Measurements from ENCODE around the gene NUDT13.

The NUDT13 gene

DNA sequence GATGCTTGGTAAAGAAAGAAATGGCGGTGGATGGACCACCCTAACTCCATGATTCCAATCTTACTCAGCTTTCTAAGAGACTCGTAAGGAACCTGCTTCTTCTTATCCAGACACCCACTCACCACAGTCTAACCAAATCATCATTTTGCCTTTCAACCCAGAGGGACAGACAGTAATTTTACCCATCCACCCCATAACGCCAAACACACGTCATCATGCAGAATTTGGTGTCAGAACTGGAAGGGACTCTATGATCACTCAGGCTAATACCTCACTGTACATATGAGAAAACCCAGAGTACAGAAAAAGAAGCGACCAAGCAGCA is 57.2 kb downstream of the NUDT13 start:
- peak; percentile 51 for DNase-seq

DNA sequence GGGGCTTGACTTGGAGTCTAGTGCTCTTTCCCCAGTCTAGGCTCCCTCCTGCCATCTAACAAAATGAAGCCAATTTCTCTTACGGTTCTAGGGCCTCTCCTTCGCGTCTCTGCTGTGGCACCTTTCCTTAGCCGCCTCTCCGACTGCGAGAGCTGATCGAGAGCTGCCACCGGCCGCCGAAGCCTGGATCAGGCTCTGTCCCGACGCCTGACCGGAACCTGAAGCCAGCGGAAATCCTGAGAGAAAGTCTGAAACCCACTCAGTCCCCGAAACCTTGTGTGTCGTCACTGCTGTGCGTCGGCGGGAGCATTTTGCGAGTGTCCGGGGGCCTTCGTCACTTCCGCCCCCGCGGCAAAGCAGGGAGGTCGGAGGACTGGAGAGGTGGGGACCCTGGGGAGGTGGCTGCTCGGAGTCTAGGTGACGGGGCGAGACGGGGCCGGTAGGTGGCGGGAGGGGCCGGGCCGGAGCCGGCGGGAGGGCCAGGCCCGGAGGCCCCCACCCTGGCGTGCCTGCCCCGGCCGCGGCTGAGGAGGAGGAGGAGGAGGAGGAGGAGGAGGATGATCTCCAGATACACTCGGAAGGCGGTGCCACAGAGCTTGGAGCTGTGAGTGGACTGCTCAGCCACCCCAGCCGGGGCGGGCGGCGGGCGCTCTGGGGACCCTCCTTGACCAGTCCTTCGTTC is 57.7 kb downstream of the NUDT13 start, which contains the start of the genes ECD and FAM149B1:
ECD (minus strand) TSS at position 226 of the 682 bp plus-strand sequence. CDS start 4,071 bp downstream, outside the sequence.
FAM149B1 (plus strand) TSS at position 337 of the 682 bp plus-strand sequence; CDS start at position 558, 221 bp downstream.
- DNase-seq: peak; percentile 97

DNA sequence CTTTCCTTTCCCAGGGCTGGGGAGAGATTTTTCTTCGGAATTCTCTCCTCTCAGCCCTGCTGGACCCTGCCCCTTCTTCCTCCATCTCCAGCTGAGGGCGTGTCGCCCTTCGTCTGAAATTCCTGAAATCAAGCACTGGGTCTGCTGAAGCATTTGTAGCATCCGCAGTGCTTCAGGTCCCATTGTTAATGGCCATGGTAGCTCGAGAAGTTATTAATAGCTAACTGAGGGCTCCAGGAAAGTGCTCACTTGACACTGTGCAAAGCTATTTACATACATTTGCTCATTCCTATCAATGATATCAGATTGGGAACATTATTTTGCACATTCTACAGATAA is 58.2 kb downstream of the NUDT13 start:
- no peak for DNase-seq

DNA sequence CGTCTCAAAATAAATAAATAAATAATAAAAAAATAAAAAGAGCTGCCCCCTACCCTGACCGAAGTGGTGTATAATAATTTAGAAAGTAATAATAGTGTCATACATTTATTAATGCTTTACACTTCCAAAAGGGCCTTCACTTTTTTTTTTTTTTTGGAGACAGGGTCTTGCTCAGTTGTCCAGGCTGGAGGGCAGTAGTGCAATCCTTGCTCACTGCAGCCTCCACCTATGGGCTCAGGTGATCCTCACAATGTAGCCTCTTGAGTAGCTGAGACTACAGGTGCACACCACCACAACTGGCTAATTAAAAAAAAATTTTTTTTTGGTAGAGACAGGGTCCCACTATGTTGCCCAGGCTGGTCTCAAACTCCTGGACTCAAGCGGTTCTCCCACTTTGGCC is 59.1 kb downstream of the NUDT13 start:
- no peak for DNase-seq

DNA sequence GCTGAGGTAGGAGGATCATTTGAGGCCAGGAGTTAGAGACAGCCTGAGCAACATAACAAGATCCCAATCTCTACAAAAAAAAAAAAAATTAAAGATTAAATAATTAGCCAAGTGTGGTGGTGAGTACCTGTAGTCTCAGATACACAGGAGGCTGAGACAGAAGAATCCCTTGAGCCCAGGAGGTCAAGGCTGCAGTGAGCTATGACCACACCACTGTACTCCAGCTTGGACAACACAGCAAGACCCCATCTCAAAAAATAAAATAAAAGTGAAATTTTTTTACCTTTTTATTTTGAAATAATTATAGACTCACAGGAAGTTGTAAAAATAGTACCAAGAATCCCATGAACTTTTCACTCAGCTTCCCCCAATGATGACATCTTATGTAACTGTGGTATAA is 62.6 kb downstream of the NUDT13 start:
- DNase-seq: no peak

DNA sequence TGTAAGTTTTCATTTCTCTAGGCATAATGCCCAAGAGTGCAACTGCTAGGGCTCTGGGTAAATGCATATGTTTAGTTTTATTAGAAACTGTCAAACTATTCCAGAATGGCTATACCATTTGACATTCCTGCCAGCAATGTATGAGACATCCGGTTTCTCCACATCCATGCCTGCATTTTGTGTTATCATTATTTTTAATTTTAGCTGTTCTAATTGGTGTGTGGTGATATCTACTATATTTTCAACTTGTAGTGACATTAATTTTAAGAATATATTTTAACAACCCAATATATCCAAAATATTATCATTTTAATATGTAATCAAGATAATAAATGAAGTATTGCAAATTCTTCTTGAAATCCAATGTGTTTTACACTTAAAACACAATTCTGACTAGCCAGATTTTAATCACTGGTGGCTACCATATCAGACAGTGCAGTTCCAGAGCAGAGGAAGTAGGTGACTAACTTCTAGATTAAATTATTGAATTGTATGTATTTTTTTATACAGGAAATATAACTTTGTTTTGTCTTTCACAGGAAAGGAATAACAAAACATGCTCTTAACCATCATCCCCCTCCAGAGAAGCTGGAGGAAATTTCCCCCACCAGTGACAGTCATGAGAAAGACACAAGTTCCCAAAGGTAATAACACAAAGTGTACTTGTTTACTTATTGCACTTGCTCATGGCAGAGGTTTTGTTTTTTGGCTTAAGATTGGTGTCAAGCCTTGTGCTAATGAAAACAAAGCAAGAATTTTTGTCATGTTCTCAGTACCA is 64.1 kb downstream of the NUDT13 start:
- no peak for DNase-seq

Measured in inflammatory macrophage treated with lipopolysaccharide for 4 hours (primary cell).